Mucosa of descending colon (tissue), 3 donors: ENCODE measurements around the gene HMMR. TPM values are rescaled to one million over a fixed set of nuclear protein-coding genes. Genes with fewer than 3 reads are reported as not detected.

Experiments
- ATAC-seq: fragments of 200-7000 bp; cut with Tn5 transposase; one replicate; pipeline ENCODE4 v1.9.1; 2020; ENCODE audit warnings: mild to moderate bottlenecking, moderate library complexity
- DNase-seq, 3 donors: peaks; one replicate each; pipeline ENCODE4 v3.0.0-alpha.2; 2020
- H3K36me3 ChIP-seq: fragments of 200-600 bp; one replicate; pipeline ENCODE4 v1.8.0; 2021; ENCODE audit warnings: low read depth, mild to moderate bottlenecking
- H3K4me1 ChIP-seq: fragments of 200-600 bp; one replicate; pipeline ENCODE4 v1.8.0; 2021; ENCODE audit warnings: low read depth, mild to moderate bottlenecking
- H3K4me3 ChIP-seq: fragments of 200-600 bp; one replicate; pipeline ENCODE4 v1.8.0; 2021; ENCODE audit warnings: mild to moderate bottlenecking
- H3K9me3 ChIP-seq: fragments of 200-600 bp; one replicate; pipeline ENCODE4 v1.8.0; 2021; ENCODE audit warnings: mild to moderate bottlenecking
- intact Hi-C, 2 donors: fragments of 100-400 bp; cut with DNase I in 1 of 2; cut with micrococcal nuclease in 1 of 2; formaldehyde crosslinking; loops; one replicate each; pipeline versions ENCODE4 v1.11.0 to v1.11.1; 2022; cut with DNase I, micrococcal nuclease
- total RNA-seq, 3 donors: library from RNA; stranded (reverse); fragmentation: NEBNext Ultra II Directional in 2 of 3; extraction: Animal tissue kit (Norgen Biotek cat#: 25700) in 2 of 3; gene quantifications; one replicate each; pipeline versions ENCODE4 v1.2.1 to v1.2.4, GENCODE V29; 2021 to 2023
- TF ChIP-seq, protein P1 (sequence below): fragments of 200-600 bp; IDR thresholded peaks from one replicate; pipeline ENCODE4 v1.8.0; 2022; ENCODE audit warnings: antibody characterized with exemption, mild to moderate bottlenecking
- donor health status: DM: no; HTN: no; CAD: no; lungs with moderate emphysema.
- donor health status: DM: no; HTN: no; CAD: no.
- donor health status: DM: no; HTN: yes; CAD: no.

Gene HMMR
- total RNA-seq, 3 donors from 2014 or later = 2.3 to 19.0 (median 4.0) TPM

DNA sequence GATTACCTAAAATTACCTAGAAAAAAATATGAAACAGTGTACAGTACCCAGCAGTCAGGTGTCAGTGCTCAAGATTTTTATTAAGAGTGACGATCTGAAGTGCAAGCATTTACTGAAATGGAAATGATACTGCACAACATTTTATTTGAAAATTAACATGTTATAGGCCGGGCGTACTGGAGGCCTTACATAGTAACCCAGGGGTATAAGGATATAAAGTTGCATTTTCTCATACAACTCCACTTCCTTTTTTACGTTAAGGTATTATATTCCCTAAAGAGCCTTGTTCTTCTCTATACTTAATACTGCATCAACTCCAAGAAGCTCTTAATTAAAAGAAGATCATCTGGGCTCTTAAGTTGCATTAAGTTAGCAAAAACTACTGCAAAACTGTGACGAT is 48.3 kb downstream of the HMMR start:
- DNase-seq = no peak
- TF ChIP-seq, protein P1, sequence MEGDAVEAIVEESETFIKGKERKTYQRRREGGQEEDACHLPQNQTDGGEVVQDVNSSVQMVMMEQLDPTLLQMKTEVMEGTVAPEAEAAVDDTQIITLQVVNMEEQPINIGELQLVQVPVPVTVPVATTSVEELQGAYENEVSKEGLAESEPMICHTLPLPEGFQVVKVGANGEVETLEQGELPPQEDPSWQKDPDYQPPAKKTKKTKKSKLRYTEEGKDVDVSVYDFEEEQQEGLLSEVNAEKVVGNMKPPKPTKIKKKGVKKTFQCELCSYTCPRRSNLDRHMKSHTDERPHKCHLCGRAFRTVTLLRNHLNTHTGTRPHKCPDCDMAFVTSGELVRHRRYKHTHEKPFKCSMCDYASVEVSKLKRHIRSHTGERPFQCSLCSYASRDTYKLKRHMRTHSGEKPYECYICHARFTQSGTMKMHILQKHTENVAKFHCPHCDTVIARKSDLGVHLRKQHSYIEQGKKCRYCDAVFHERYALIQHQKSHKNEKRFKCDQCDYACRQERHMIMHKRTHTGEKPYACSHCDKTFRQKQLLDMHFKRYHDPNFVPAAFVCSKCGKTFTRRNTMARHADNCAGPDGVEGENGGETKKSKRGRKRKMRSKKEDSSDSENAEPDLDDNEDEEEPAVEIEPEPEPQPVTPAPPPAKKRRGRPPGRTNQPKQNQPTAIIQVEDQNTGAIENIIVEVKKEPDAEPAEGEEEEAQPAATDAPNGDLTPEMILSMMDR = no peak
- H3K4me3 ChIP-seq = no peak overlapping the region
- H3K36me3 ChIP-seq = no peaks in the 10 kb centered on the region
- intact Hi-C loops = no loop called here
- H3K4me1 ChIP-seq = peaks cover 20% of the 10 kb centered on the region
- H3K9me3 ChIP-seq = no peaks in the 10 kb centered on the region
- no peak for ATAC-seq

DNA sequence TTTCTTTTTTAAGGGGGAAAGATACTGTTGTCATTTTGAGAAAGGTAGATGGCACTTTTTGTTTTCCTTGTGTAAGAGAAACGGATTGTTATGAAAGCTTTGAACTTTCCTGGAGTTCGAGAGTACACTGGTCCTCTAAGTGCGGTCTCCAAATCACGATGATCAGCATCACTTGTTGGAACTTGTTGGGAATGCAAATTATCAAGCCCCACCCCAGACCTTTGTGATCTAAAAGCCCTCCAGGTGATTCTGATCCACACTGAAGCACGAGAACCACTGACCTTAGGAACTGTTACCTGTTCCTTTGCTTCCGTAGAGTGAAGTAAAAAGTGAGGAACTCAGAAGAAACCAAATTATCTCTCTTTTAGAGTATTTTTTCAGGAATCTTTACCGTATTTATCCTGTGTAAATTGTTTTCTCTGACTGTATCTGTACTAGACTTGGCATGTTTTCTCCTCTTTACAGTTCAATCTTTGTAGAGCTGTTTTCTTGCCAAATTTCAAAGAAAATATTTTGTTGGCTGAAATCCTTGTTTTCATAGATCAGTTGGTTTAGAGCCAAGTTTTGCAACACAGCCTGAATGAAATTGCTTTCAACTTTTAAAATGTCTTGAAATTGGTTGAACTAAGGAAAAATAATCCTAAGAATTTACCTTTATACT is 49.0 kb downstream of the HMMR start:
- Histone ChIP-seq H3K4me3 (no peak overlapping the region), H3K9me3 (no peaks in the 10 kb centered on the region), H3K4me1 (peaks cover 20% of the 10 kb centered on the region), H3K36me3 (no peaks in the 10 kb centered on the region)
- TF ChIP-seq, protein P1 = no peak
- ATAC-seq (no peak), DNase-seq (peak in 1 of 3 donors; percentile 47)
- intact Hi-C loops = no loop called here

DNA sequence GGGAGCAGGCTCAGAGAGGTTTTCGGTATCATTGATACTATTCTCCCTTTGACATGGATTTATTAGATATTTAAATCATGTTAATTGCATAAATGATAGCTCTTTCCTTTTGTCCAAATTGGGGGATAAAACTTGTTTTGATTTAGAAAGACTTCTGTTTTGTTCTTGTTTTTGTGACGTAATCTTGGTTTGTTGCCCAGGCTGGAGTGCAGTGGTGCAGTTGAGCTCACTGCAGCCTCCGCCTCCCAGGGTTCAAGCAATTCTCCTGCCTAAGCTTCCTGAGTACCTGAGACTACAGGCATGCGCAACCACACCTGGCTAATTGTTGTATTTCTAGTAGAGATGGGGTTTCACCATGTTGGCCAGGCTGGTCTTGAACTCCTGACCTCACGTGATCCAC is 52.1 kb downstream of the HMMR start:
- H3K9me3 ChIP-seq = no peaks in the 10 kb centered on the region
- ATAC-seq (no peak), DNase-seq (no peak)
- no peak overlapping the region for H3K4me3 ChIP-seq
- H3K36me3 ChIP-seq = peaks cover 7% of the 10 kb centered on the region
- intact Hi-C loops = no loop called here
- TF ChIP-seq, protein P1 = no peak
- H3K4me1 ChIP-seq = peaks cover 13% of the 10 kb centered on the region

DNA sequence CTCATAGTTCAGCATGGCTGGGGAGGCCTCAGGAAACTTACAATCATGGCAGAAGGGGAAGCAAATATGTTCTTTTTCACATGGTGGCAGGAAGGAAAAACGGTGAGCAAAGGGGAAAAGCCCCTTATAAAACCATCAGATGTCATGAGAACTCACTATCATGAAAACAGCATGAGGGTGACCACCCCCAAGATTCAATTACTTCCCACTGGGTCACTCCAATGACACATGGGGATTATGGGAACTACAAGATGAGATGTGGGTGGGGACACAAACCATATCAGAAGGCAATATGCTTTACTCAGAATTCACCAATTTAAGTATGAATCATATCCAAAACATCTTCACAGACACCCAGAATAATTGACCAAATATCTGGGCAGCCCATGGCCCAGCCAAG is 64.7 kb downstream of the HMMR start:
- Histone ChIP-seq H3K9me3 (no peaks in the 10 kb centered on the region), H3K4me3 (no peak overlapping the region), H3K4me1 (no peaks in the 10 kb centered on the region), H3K36me3 (no peaks in the 10 kb centered on the region)
- TF ChIP-seq, protein P1 = no peak
- DNase-seq = no peak
- ATAC-seq = no peak
- intact Hi-C loops = no loop called here

DNA sequence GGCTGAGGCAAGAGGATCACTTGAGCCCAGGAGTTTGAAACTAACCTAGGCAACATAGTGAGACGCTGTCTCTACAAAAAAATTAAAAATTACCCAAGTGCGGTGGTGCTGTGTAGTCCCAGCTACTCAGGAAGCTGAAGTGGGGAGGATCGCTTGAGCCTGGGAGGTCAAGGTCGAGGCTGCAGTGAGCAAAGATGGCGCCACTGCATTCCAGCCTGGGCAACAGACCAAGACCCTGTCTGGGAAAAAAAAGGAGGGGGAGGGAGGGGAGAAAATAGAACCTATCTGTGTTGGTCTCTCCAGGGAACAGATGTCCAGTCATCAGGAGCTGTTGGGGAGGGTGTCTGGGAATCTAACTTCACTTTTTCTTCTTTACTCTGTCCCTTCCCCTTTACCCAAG is 69.3 kb downstream of the HMMR start:
- TF ChIP-seq, protein P1 = no peak
- intact Hi-C loops = no loop called here

DNA sequence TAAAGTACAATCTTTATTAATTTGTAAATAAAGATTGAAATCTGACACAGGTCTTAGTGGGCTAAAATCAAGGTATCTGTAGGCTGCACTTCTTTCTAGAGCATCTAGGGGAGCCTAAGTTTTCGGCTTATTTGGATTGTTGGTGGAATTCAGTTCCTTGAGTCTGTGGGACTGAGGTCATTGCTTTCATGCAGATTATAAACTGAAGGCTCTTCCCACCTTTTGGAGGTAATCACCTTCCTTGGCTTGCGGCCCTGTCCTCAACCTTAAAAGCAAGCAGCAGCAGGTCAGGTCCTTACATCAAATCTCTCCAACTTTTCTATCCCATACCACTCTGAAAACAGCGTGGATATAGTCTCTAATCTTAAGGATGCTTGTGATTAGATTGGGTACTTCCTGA is 70.8 kb downstream of the HMMR start:
- intact Hi-C loops = no loop called here
- ATAC-seq = no peak
- TF ChIP-seq, protein P1 = no peak
- H3K4me1 ChIP-seq = no peaks in the 10 kb centered on the region
- H3K36me3 ChIP-seq = no peaks in the 10 kb centered on the region
- H3K4me3 ChIP-seq = no peak overlapping the region
- no peaks in the 10 kb centered on the region for H3K9me3 ChIP-seq
- no peak for DNase-seq

More for the DNA sequence above, 69.3 kb downstream of the HMMR start:
- H3K9me3 ChIP-seq = no peaks in the 10 kb centered on the region
- ATAC-seq (no peak), DNase-seq (no peak)
- H3K4me1 ChIP-seq = no peaks in the 10 kb centered on the region
- H3K36me3 ChIP-seq = no peaks in the 10 kb centered on the region
- H3K4me3 ChIP-seq = no peak overlapping the region
